Muscle of leg (tissue), 16 donors: ENCODE measurements around the gene KCNH4. TPM values are rescaled to one million over a fixed set of nuclear protein-coding genes. Genes with fewer than 3 reads are reported as not detected.
"Not testable (repeated sequence)": the region's sequence is repeated elsewhere in the genome, so short reads cannot be mapped to it uniquely, and the experiment has no call there.

ENCODE experiments used
- DNase-seq: peaks from one replicate; pipeline ENCODE4 v3.0.0; 2013
- H3K27ac ChIP-seq: one replicate; pipeline ENCODE4 v1.5.1; 2013; ENCODE audit warnings: mild to moderate bottlenecking, low read length, control low read depth
- H3K27me3 ChIP-seq: one replicate; pipeline ENCODE4 v1.6.1; 2013; ENCODE audit warnings: low read length; ENCODE audit not compliant: control insufficient read depth, insufficient read depth
- H3K36me3 ChIP-seq: one replicate; pipeline ENCODE4 v1.6.1; 2013; ENCODE audit warnings: low read length; ENCODE audit not compliant: control insufficient read depth, insufficient read depth
- H3K4me1 ChIP-seq: one replicate; pipeline ENCODE4 v1.6.1; 2013; ENCODE audit warnings: low read length; ENCODE audit not compliant: control insufficient read depth, insufficient read depth
- H3K4me3 ChIP-seq: one replicate; pipeline ENCODE4 v1.5.1; 2013; ENCODE audit warnings: low read length, control low read depth
- H3K9me3 ChIP-seq: replicated peaks from 2 replicates; pipeline ENCODE4 v1.6.1; 2013; ENCODE audit warnings: low read depth, low read length; ENCODE audit not compliant: control insufficient read depth
- WGBS: methylation state at CpG from one replicate; pipeline ENCODE4 v1.1.5; 2013; ENCODE audit warnings: missing lambda C conversion rate; ENCODE audit not compliant: insufficient coverage; 5-methylcytosine and 5-hydroxymethylcytosine counted together
- long read RNA-seq, 11 donors: transcript quantifications; one replicate each; lab custom pipeline, GENCODE V29; 2026
- polyA plus RNA-seq, 8 donors: library from polyadenylated mRNA; unstranded; fragments of 120-200 nt; gene quantifications; one replicate each; pipeline versions ENCODE4 v1.2.1 to v1.2.3, GENCODE V29; 2013; ENCODE audit warnings: inconsistent platforms in 1 of 8, low replicate concordance in 1 of 8; ENCODE audit not compliant: insufficient read length in 8 of 8, insufficient read depth in 1 of 8
- total RNA-seq: library from RNA; stranded (reverse); fragments of 120-200 nt; gene quantifications from one replicate; pipeline ENCODE4 v1.2.4, GENCODE V29; 2013

The KCNH4 gene
- total RNA-seq, result not detected
- under 1 TPM in 3 of 8 donors, not detected in 5; 0.04 to 0.05 (median 0.05) TPM for polyA plus RNA-seq
- long read RNA-seq, donor 1, result 0 reads
- long read RNA-seq, donor 2, result 0 reads
- long read RNA-seq, donor 3, result 0 reads
- long read RNA-seq, donor 4, result 0 reads
- long read RNA-seq, donor 5, result 0 reads
- long read RNA-seq, donor 6, result 0 reads
- long read RNA-seq, donor 7, result 0 reads
- long read RNA-seq, donor 8, result 0 reads
- long read RNA-seq, donor 9, result 0 reads
- long read RNA-seq, donor 10, result 0 reads
- long read RNA-seq, donor 11, result 0 reads

DNA sequence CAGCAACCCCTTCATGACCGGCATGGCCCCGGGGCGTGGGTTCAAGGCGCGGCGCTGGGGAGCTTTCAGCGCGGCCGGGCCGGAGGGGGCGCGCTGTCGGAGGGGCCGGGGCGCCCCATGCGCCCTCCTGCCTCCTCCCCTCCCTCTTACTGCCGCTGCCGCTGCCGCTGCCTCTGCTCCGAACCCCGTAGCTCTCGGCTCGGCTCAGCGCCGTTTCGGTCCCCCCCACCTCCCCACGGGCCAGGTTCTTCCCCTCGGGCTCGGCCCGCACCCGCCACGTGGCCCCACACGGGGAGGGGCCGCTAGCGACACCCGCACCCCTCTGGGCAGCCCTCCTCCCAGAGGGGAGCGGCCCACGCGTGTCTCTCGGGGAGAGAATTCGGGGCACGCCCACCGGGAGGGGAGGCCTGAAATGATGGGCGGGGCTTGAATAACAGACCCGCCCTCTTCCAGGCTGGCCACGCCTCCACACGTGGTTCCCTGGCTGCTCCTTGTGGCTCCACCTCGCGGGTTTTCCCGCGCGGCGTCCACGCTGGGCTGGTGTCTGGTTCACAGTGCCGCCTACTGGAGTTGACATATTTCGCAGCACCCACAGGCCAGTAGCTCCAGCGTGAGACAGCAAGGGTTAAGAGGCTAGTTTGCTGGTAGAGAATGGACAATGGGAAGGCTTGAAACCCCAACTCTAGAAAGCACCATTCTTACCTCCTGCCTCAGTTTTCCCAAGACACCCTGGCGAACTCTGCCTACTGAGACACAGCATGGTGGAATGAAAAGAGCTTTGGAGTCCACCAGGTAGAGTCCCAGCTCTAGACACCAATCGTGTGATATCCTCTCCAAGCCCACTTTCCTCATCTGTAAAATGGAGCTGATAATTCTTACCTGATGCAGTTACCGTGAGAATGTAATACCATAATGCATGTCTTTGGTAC is at the start of gene KCNH4:
KCNH4 (minus strand) TSS at position 221 of the 929 bp plus-strand sequence; CDS start at position 24, 197 bp downstream.
- no peak within 1 kb of the TSS for H3K27ac ChIP-seq
- H3K27me3 ChIP-seq, result peaks cover 58% of the 10 kb centered on the region
- no peaks in the 10 kb centered on the region for H3K36me3 ChIP-seq
- H3K9me3 ChIP-seq, result no peaks in the 10 kb centered on the region
- DNase-seq, result peak; percentile 59
- H3K4me3 ChIP-seq, result peak within 1 kb of the TSS; percentile 27
- WGBS, result 0% methylated on average over 40 of the region's 60 CpGs
- H3K4me1 ChIP-seq, result peaks cover 36% of the 10 kb centered on the region

DNA sequence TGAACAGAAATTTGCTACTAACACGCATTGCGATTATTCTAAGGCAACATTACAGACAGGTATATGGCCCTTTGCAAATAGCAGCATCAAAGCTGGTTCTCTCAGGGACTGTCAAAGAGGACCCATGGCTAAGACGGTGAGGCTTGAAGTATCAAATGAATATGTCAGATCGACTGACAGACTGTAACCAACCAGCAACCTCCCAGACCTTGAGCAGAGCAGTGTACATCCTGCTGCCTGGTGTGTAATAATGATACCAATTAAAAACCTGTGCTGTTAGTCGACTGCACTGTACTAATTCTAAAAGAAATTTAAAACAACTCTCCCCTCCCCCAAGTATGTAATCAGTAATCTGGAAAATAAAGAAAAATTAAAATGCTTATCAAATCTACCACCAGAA is 49.3 kb upstream of the KCNH4 start:
- Histone ChIP-seq H3K27ac (no peak overlapping the region), H3K4me1 (peaks cover 14% of the 10 kb centered on the region), H3K9me3 (no peaks in the 10 kb centered on the region), H3K27me3 (no peaks in the 10 kb centered on the region), H3K4me3 (no peak overlapping the region), H3K36me3 (peaks cover 6% of the 10 kb centered on the region)
- DNase-seq, result no peak
- 100% methylated on average over 2 of the region's 5 CpGs for WGBS

- WGBS, result 72% methylated on average over 9 of the region's 11 CpGs
- Histone ChIP-seq H3K4me3 (no peak overlapping the region), H3K4me1 (peaks cover 14% of the 10 kb centered on the region), H3K27ac (peak overlapping the region; percentile 77), H3K36me3 (peaks cover 25% of the 10 kb centered on the region), H3K27me3 (no peaks in the 10 kb centered on the region), H3K9me3 (no peaks in the 10 kb centered on the region)
- peak; percentile 69 for DNase-seq
These were observed 47.1 kb upstream of the KCNH4 start for GRCh38 chr17:42227849-42228700.

DNA sequence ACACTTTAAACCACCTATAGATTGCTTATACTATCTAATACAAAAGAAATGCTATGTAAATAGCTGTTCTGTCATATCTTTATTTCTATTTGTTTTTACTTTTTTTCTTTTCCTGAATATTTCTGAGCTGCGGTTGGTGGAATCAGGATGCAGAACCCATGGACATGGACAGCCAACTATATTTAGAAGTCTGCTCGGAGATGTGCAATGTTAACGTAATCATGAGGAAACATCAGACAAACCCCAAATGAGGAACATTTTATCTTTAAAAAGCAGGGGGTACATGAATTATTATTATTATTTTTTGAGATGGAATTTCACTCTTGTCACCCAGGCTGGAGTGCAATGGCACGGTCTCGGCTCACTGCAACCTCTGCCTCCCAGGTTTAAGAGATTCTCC is 44.7 kb upstream of the KCNH4 start:
- Histone ChIP-seq H3K9me3 (no peaks in the 10 kb centered on the region), H3K36me3 (peaks cover 42% of the 10 kb centered on the region), H3K4me3 (no peak overlapping the region), H3K27me3 (no peaks in the 10 kb centered on the region), H3K27ac (no peak overlapping the region), H3K4me1 (peaks cover 14% of the 10 kb centered on the region)
- WGBS, result no CpG with 5 or more reads among the region's 5 CpGs
- DNase-seq, result no peak

GRCh38 chr17:42224651-42225050 is 43.7 kb upstream of the KCNH4 start:
- H3K9me3 ChIP-seq, result no peaks in the 10 kb centered on the region
- peaks cover 21% of the 10 kb centered on the region for H3K4me1 ChIP-seq
- no peaks in the 10 kb centered on the region for H3K27me3 ChIP-seq
- WGBS, result 100% methylated on average over 5 of the region's 6 CpGs
- H3K4me3 ChIP-seq, result no peak overlapping the region
- H3K27ac ChIP-seq, result no peak overlapping the region
- no peak for DNase-seq
- H3K36me3 ChIP-seq, result peaks cover 42% of the 10 kb centered on the region

- no CpG with 5 or more reads among the region's 3 CpGs for WGBS
- Histone ChIP-seq H3K4me3 (no peak overlapping the region), H3K36me3 (peaks cover 56% of the 10 kb centered on the region), H3K9me3 (no peaks in the 10 kb centered on the region), H3K4me1 (peaks cover 8% of the 10 kb centered on the region), H3K27me3 (no peaks in the 10 kb centered on the region), H3K27ac (no peak overlapping the region)
- DNase-seq, result peak; percentile 48
These were observed 41.2 kb upstream of the KCNH4 start for GRCh38 chr17:42221886-42222745.

DNA sequence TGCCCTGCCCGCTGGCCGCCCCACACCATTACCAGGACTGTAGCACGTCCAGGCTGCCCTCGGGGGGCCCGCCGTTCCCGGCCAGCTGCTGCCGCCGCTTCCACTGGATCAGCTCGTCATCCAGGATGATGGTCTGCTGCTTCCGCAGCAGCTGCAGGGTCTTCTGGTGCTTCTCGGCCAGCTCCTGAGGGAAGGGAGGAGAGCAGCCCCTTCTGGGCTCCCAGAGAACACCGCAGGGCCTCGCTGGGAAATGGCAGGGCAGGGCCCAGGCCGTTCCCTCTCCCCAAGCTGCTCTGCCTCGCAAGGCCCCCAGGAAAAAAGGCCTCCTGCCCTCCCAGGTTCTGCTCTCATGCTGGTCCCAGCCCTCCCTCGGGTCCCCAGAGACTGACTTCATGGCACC is 38.3 kb upstream of the KCNH4 start:
- H3K9me3 ChIP-seq, H3K4me3 ChIP-seq, DNase-seq, H3K4me1 ChIP-seq, H3K27me3 ChIP-seq, H3K27ac ChIP-seq: not testable (repeated sequence)
- WGBS, result no CpG with 5 or more reads among the region's 17 CpGs
- peaks cover 67% of the 10 kb centered on the region for H3K36me3 ChIP-seq

DNA sequence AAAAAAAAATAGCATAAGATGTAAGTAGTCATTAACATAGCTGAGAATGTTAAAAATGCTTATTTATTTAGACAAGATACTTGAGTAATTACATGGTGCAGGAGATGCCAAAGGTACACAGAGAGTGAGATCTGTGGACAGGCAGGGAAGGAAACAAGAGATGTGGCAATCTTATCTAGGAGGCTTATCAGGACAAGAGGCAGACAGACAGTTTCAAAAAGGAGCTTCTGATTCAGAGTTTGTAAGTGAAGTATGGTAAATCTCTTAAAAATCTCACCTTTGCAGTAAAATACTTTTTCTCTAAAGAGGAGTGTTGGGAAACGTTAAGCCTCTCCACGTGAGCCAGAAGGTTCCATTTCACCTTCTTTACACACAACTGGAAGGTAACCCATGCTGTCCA is 33.2 kb upstream of the KCNH4 start:
- DNase-seq, result no peak
- peaks cover 15% of the 10 kb centered on the region for H3K4me1 ChIP-seq
- H3K27me3 ChIP-seq, result no peaks in the 10 kb centered on the region
- no peaks in the 10 kb centered on the region for H3K9me3 ChIP-seq
- H3K36me3 ChIP-seq, result peaks cover 72% of the 10 kb centered on the region
- no CpG with 5 or more reads among the region's 2 CpGs for WGBS
- H3K4me3 ChIP-seq, result no peak overlapping the region
- no peak overlapping the region for H3K27ac ChIP-seq

DNA sequence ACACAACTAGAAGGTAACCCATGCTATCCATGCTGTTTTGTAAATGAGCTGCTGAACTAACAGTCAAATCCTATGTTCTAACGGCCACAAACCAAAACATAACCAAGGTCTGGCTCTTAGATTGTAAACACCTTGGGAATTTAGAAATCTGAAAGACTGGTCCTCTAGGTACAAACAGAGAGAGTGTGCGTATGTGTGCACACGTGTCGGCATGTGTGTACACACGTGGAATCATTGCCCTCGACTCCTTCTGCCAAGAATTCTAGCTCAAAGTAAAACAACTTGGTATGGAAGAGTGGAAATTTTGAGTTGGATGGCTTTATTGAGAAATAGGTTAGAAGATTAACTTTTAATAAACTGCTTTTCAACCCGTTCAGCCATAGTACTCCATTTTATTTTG is 31.4 kb upstream of the KCNH4 start:
- Histone ChIP-seq H3K4me3 (no peak overlapping the region), H3K27ac (peak overlapping the region; percentile 81), H3K36me3 (peaks cover 71% of the 10 kb centered on the region), H3K27me3 (no peaks in the 10 kb centered on the region), H3K9me3 (no peaks in the 10 kb centered on the region), H3K4me1 (peaks cover 15% of the 10 kb centered on the region)
- 56% methylated on average over 1 of the region's 7 CpGs for WGBS
- DNase-seq, result peak; percentile 29
